IMR-90 (cell line): ENCODE measurements around the gene SLC28A3. TPM values are rescaled to one million over a fixed set of nuclear protein-coding genes. Genes with fewer than 3 reads are reported as not detected.

Experiments used
- ATAC-seq: fragments of 200-7000 bp; cut with Tn5 transposase; 2 replicates; pipeline ENCODE4 v1.9.1; 2020; ENCODE audit warnings: low read depth, mild to moderate bottlenecking, moderate library complexity
- BruUV-seq: library from RNA; stranded (reverse); fragments of 400-500 nt; replicated peaks from 2 replicates; lab custom pipeline; 2021; lab: Mats Ljungman, UMichigan
- CTCF ChIA-PET: fragments of 300-600 bp; formaldehyde crosslinking; extraction: SDS; loops from one replicate; lab custom pipeline; 2021; ENCODE audit warnings: antibody characterized with exemption; lab: Yijun Ruan, JAX
- POLR2A ChIA-PET: fragments of 300-600 bp; sonication (Branson Sonifier 250); formaldehyde crosslinking; loops from one replicate; lab custom pipeline; 2022; ENCODE audit warnings: antibody characterized with exemption; ENCODE audit not compliant: unreplicated experiment; lab: Charles Lee
- DNase-seq: peaks from one replicate; pipeline ENCODE4 v3.0.0; 2013
- H2AFZ ChIP-seq: replicated peaks from 2 replicates; pipeline ENCODE3; 2013; ENCODE audit warnings: low read length, mild to moderate bottlenecking; ENCODE audit not compliant: poor library complexity
- H2AK5ac ChIP-seq: 2 replicates; pipeline ENCODE4 v1.6.1; 2013; ENCODE audit warnings: low read depth, low read length, inconsistent platforms
- H2AK9ac ChIP-seq: replicated peaks from 2 replicates; pipeline ENCODE3; 2013; ENCODE audit warnings: mild to moderate bottlenecking, low read depth, low read length, moderate library complexity; ENCODE audit not compliant: poor library complexity
- H2BK120ac ChIP-seq: 2 replicates; pipeline ENCODE4 v1.6.1; 2013; ENCODE audit warnings: low read depth, low read length, inconsistent platforms
- H2BK15ac ChIP-seq: 3 replicates; pipeline ENCODE4 v1.6.1; 2013; ENCODE audit warnings: low read depth, low read length, inconsistent platforms
- H2BK20ac ChIP-seq: 2 replicates; pipeline ENCODE4 v1.6.1; 2013; ENCODE audit warnings: low read depth, mild to moderate bottlenecking, inconsistent platforms, low read length, moderate library complexity
- H2BK5ac ChIP-seq: 2 replicates; pipeline ENCODE4 v1.6.1; 2013; ENCODE audit warnings: mild to moderate bottlenecking, low read depth, low read length, inconsistent platforms; ENCODE audit not compliant: poor library complexity, severe bottlenecking
- H3K14ac ChIP-seq: replicated peaks from 2 replicates; pipeline ENCODE4 v1.6.1; 2013; ENCODE audit warnings: low read depth, low read length, inconsistent platforms
- H3K18ac ChIP-seq: 2 replicates; pipeline ENCODE4 v1.6.1; 2013; ENCODE audit warnings: low read depth, low read length, control low read depth
- H3K23ac ChIP-seq: 2 replicates; pipeline ENCODE4 v1.6.1; 2013; ENCODE audit warnings: low read depth, low read length, inconsistent platforms
- H3K27ac ChIP-seq: 2 replicates; pipeline ENCODE4 v1.5.1; 2013; ENCODE audit warnings: mild to moderate bottlenecking, control low read depth, low read length; ENCODE audit not compliant: insufficient read depth
- H3K27me3 ChIP-seq: 2 replicates; pipeline ENCODE4 v1.6.1; 2013; ENCODE audit warnings: low read length; ENCODE audit not compliant: control insufficient read depth, insufficient read depth
- H3K36me3 ChIP-seq: 2 replicates; pipeline ENCODE4 v1.6.1; 2013; ENCODE audit warnings: low read length, mixed read lengths; ENCODE audit not compliant: control insufficient read depth, insufficient read depth
- H3K4ac ChIP-seq: 2 replicates; pipeline ENCODE4 v1.6.1; 2013; ENCODE audit warnings: low read depth, low read length, inconsistent platforms
- H3K4me1 ChIP-seq: 2 replicates; pipeline ENCODE4 v1.6.1; 2013; ENCODE audit warnings: low read length, mixed read lengths; ENCODE audit not compliant: control insufficient read depth, insufficient read depth
- H3K4me2 ChIP-seq: 2 replicates; pipeline ENCODE4 v1.6.1; 2013; ENCODE audit warnings: low read depth, mild to moderate bottlenecking, control low read depth, low read length, moderate library complexity
- H3K4me3 ChIP-seq: 2 replicates; pipeline ENCODE4 v1.5.1; 2013; ENCODE audit warnings: low read depth, mild to moderate bottlenecking, control low read depth, low read length, moderate library complexity; ENCODE audit not compliant: insufficient read depth
- H3K56ac ChIP-seq: 2 replicates; pipeline ENCODE4 v1.6.1; 2013; ENCODE audit warnings: low read length, inconsistent platforms; ENCODE audit not compliant: insufficient read depth; ENCODE audit errors: extremely low read depth
- H3K79me1 ChIP-seq, 2 experiments: 2 replicates each; pipeline ENCODE4 v1.6.1; 2013; ENCODE audit warnings: low read length in 2 of 2, inconsistent platforms in 1 of 2, low read depth in 1 of 2
- H3K9ac ChIP-seq: 2 replicates; pipeline ENCODE4 v1.6.1; 2013; ENCODE audit warnings: low read depth, low read length, control low read depth
- H3K9me1 ChIP-seq: 2 replicates; pipeline ENCODE4 v1.6.1; 2013; ENCODE audit warnings: low read length, inconsistent platforms; ENCODE audit not compliant: insufficient read depth
- H3K9me3 ChIP-seq: 2 replicates; pipeline ENCODE4 v1.6.1; 2013; ENCODE audit warnings: low read length; ENCODE audit not compliant: control insufficient read depth, insufficient read depth
- H4K20me1 ChIP-seq: 2 replicates; pipeline ENCODE4 v1.6.1; 2013; ENCODE audit warnings: low read length, inconsistent platforms; ENCODE audit not compliant: insufficient read depth
- H4K5ac ChIP-seq: 2 replicates; pipeline ENCODE4 v1.6.1; 2013; ENCODE audit warnings: mild to moderate bottlenecking, low read depth, low read length, control low read depth
- H4K8ac ChIP-seq, 2 experiments: 2 replicates each; pipeline ENCODE4 v1.6.1; 2013; ENCODE audit warnings: low read depth in 2 of 2, low read length in 2 of 2, control low read depth in 1 of 2, inconsistent platforms in 1 of 2
- H4K91ac ChIP-seq: 2 replicates; pipeline ENCODE4 v1.6.1; 2013; ENCODE audit warnings: low read depth, low read length, inconsistent platforms; ENCODE audit not compliant: insufficient read depth
- BHLHE40 ChIP-seq: fragments of 150-350 bp; IDR thresholded peaks from 2 replicates; pipeline ENCODE4 v1.6.1; 2016; ENCODE audit warnings: mild to moderate bottlenecking, low read depth, low read length
- CEBPB ChIP-seq: IDR thresholded peaks from 2 replicates; pipeline ENCODE4 v1.6.1; 2012; ENCODE audit warnings: low read depth, low read length, improper control_type of control experiment
- CHD1 ChIP-seq: IDR thresholded peaks from 2 replicates; pipeline ENCODE4 v1.6.1; 2012; ENCODE audit warnings: low read depth, low read length, improper control_type of control experiment
- MAFK ChIP-seq: IDR thresholded peaks from 2 replicates; pipeline ENCODE4 v1.6.1; 2012; ENCODE audit warnings: low read depth, low read length, improper control_type of control experiment
- MXI1 ChIP-seq: IDR thresholded peaks from 2 replicates; pipeline ENCODE4 v1.6.1; 2012; ENCODE audit warnings: low read depth, mild to moderate bottlenecking, low read length, moderate library complexity, borderline replicate concordance
- POLR2A ChIP-seq: IDR thresholded peaks from 2 replicates; pipeline ENCODE4 v1.6.1; 2012; ENCODE audit warnings: mild to moderate bottlenecking, low read depth, low read length
- RAD21 ChIP-seq: IDR thresholded peaks from 2 replicates; pipeline ENCODE4 v1.6.1; 2012; ENCODE audit warnings: low read length, improper control_type of control experiment
- RCOR1 ChIP-seq: IDR thresholded peaks from 2 replicates; pipeline ENCODE4 v1.6.1; 2012; ENCODE audit warnings: mild to moderate bottlenecking, low read length, improper control_type of control experiment; ENCODE audit not compliant: insufficient replicate concordance
- RFX5 ChIP-seq: IDR thresholded peaks from 2 replicates; pipeline ENCODE4 v1.8.0; 2012; ENCODE audit warnings: low read depth, mild to moderate bottlenecking, low read length, moderate library complexity
- SMC3 ChIP-seq: fragments of 150-350 bp; IDR thresholded peaks from 2 replicates; pipeline ENCODE4 v1.6.1; 2016; ENCODE audit warnings: low read depth, mild to moderate bottlenecking, antibody characterized with exemption, low read length, moderate library complexity
- WGBS, 2 experiments: methylation state at CpG; one replicate each; pipeline versions ENCODE4 v1.1.5 to v1.1.7; 2013; ENCODE audit warnings: missing lambda C conversion rate in 2 of 2; ENCODE audit not compliant: insufficient read length in 1 of 2; ENCODE audit errors: extremely low coverage in 2 of 2; 5-methylcytosine and 5-hydroxymethylcytosine counted together
- dilution Hi-C: fragments of 300-500 bp; cut with HindIII; formaldehyde crosslinking; loops from one replicate; pipeline ENCODE4 v1.14.3; 2018; ENCODE audit warnings: low sequenced_read_pairs; ENCODE audit not compliant: unreplicated experiment
- in situ Hi-C: fragments of 300-500 bp; cut with MboI; formaldehyde crosslinking; loops from 3 replicates; pipeline ENCODE4 v1.14.3; 2019; ENCODE audit warnings: low sequenced_read_pairs, inconsistent platforms, mixed read lengths
- intact Hi-C: fragments of 100-400 bp; cut with micrococcal nuclease; formaldehyde crosslinking; loops from 2 replicates; pipeline ENCODE4 v1.10.0; 2022
- polyA plus RNA-seq, 3 experiments: library from polyadenylated mRNA; depleted of rRNA; stranded (reverse); fragments of >200 nt; gene quantifications; 2 replicates each; pipeline ENCODE4 v1.2.3, GENCODE V29; 2012; ENCODE audit warnings: low replicate concordance in 1 of 3
- total RNA-seq: library from RNA; depleted of rRNA; stranded (reverse); fragments of >200 nt; gene quantifications from 2 replicates; pipeline ENCODE4 v1.2.3, GENCODE V29; 2012
- TF ChIP-seq, protein P1 (sequence below): conservative IDR thresholded peaks from 2 replicates; pipeline ENCODE4 v1.5.1; 2012; ENCODE audit warnings: mild to moderate bottlenecking, low read depth, low read length, improper control_type of control experiment
- TF ChIP-seq, protein P2 (sequence below): fragments of 150-350 bp; IDR thresholded peaks from 2 replicates; pipeline ENCODE4 v1.6.1; 2016; ENCODE audit warnings: low read depth, mild to moderate bottlenecking, low read length, moderate library complexity, borderline replicate concordance

SLC28A3 gene
- total and polyA plus RNA-seq, 2 of the 4 experiments (the other 2 are of a cell fraction) = 1.1 to 2.2 TPM

DNA sequence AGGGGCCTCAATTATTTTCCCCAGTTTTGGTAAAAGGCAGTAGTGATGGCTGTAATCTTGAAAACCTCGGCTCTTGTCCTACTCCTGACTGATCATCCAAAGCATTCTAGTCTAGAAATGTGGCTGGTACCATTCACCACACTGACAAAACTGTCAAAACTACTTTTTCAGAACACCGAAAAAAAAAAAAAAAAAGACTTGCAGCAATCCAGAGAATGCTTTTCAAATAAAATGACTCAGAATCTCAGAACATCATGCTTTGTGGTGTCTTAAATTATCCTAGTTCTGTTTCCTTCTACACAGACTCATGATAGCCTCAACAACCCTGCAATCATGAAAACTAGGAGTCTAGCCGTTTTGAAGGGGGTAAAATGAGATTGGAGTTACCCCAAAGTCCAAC lies 13.4 kb downstream of the SLC28A3 start:
- DNase-seq (no peak), ATAC-seq (no peak)
- Histone ChIP-seq H2AK9ac (no peak overlapping the region), H2BK20ac (no peak overlapping the region), H3K9ac (no peak overlapping the region), H2BK15ac (no peak overlapping the region), H3K79me1 (no peaks in the 10 kb centered on the region), H4K91ac (no peak overlapping the region), H2AFZ (no peak overlapping the region), H2BK5ac (no peak overlapping the region), H3K4me1 (peaks cover 3% of the 10 kb centered on the region; the same call in 1 of the 2 replicates), H3K56ac (no peak overlapping the region), H3K9me3 (peaks cover 3% of the 10 kb centered on the region; the same call in 1 of the 2 replicates), H4K20me1 (no peaks in the 10 kb centered on the region), H3K4ac (no peak overlapping the region), H4K8ac (no peak overlapping the region), H3K4me2 (no peak overlapping the region), H3K14ac (no peak overlapping the region), H3K27ac (no peak overlapping the region), H3K23ac (no peak overlapping the region), H4K5ac (no peak overlapping the region), H3K27me3 (no peaks in the 10 kb centered on the region), H2AK5ac (no peak overlapping the region), H3K36me3 (no peaks in the 10 kb centered on the region), H3K18ac (no peak overlapping the region), H3K9me1 (peaks cover 5% of the 10 kb centered on the region), H2BK120ac (no peak overlapping the region), H3K4me3 (no peak overlapping the region)
- BruUV-seq = no TSS peak
- WGBS, 2 experiments = no CpG with 5 or more reads among the region's 3 CpGs
- ChIA-PET POLR2A (no interaction called here), CTCF (interaction anchor here (1.0 kb wide), 1 partner anchor 16 kb away, joined by 5 read pairs; no protein-coding TSS in a partner anchor)
- intact Hi-C loops = no loop called here
- in situ Hi-C loops = no loop called here
- TF ChIP-seq CEBPB (no peak), MXI1 (no peak), RFX5 (no peak), RAD21 (no peak), CHD1 (no peak), MAFK (no peak), RCOR1 (no peak), BHLHE40 (no peak), POLR2A (no peak), SMC3 (no peak)
- TF ChIP-seq, protein P1, sequence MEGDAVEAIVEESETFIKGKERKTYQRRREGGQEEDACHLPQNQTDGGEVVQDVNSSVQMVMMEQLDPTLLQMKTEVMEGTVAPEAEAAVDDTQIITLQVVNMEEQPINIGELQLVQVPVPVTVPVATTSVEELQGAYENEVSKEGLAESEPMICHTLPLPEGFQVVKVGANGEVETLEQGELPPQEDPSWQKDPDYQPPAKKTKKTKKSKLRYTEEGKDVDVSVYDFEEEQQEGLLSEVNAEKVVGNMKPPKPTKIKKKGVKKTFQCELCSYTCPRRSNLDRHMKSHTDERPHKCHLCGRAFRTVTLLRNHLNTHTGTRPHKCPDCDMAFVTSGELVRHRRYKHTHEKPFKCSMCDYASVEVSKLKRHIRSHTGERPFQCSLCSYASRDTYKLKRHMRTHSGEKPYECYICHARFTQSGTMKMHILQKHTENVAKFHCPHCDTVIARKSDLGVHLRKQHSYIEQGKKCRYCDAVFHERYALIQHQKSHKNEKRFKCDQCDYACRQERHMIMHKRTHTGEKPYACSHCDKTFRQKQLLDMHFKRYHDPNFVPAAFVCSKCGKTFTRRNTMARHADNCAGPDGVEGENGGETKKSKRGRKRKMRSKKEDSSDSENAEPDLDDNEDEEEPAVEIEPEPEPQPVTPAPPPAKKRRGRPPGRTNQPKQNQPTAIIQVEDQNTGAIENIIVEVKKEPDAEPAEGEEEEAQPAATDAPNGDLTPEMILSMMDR = no peak
- TF ChIP-seq, protein P2, sequence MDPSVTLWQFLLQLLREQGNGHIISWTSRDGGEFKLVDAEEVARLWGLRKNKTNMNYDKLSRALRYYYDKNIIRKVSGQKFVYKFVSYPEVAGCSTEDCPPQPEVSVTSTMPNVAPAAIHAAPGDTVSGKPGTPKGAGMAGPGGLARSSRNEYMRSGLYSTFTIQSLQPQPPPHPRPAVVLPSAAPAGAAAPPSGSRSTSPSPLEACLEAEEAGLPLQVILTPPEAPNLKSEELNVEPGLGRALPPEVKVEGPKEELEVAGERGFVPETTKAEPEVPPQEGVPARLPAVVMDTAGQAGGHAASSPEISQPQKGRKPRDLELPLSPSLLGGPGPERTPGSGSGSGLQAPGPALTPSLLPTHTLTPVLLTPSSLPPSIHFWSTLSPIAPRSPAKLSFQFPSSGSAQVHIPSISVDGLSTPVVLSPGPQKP = no peak
- dilution Hi-C loops = no loop called here
